ENCODE results near the gene FOXS1.
"Not testable (repeated sequence)": the region's sequence is repeated elsewhere in the genome, so short reads cannot be mapped to it uniquely, and the experiment has no call there.

The FOXS1 gene

DNA sequence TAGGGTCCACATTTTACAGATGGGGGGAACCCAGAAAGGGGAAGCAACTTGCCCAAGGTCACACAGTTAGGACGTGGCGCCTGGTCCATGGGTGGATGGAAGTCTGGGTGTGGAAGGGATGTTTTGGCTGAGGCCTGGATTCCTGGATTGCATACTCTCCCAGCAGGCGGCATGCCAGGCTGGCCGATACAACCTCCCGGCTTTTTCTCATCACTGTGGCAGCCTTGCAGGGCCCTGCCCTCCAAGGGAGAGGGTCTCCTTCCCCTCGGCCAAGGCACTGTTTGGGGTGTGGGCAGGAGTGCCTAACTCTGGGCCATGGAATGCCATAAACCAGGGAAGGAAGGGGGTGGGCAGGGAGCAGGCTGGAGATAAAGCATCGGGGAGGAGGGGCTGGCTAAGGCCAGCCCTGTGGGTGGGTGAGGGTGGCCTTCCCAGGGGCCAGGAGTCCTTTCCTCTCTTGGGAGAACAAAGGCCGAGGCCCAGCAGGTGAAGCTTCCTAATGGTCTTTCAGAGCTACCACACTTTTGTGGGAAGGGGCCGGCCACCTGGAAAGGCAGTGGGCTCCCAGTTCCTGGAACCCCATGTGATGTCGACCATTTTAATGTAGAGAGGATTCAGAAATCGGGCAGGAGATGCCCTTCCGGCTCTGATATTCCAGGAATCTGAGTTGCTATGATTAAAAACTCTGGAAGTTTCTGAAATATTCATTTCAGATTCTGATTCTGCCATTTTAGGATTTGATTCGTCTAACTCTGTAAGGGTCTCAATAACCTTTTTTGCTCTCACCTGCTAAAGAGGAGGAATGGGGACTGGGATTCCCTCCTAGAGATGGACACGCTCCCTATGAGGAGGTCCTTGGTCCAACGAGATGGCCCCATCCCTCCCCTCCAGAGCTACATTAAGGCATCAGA, 4.2 kb downstream of the FOXS1 start:
- no peak for DNase-seq (ENCODE audit: low read depth in 2 of 2)

DNA sequence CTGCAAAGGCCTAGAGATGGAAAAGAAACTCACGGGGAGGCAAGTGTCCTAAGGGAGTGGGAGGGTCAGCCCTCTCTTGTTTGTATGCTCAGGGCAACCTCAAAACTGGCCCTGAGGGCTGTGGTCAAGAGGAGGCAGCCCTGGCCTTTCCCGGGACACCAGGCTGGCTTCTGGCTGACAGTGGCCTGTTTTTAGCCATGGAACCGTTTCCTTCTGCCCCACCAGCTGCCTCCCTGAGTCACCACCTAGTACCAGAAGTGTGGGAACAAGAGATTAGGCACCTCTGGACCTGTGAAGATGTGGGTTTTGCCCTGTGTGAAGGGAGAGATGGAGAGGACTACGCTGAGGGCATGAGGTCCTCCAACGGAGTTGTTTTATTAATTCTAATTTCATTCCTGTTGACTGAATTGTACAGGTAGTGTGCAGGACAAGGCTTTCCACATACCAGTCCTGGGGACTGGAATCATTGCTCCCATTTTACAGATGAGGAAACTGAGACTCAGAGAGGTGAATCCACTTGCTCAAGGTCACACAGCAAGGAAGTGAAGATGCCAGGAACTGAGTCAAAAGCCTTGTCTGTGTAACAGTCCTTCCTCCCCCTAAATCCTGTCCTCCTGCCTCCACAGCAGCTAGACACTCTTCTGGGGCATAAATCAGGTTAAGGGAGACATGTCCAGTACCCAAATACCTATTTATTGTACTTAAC, 5.5 kb downstream of the FOXS1 start:
- no peak for DNase-seq (ENCODE audit: low read depth in 2 of 2)

DNA sequence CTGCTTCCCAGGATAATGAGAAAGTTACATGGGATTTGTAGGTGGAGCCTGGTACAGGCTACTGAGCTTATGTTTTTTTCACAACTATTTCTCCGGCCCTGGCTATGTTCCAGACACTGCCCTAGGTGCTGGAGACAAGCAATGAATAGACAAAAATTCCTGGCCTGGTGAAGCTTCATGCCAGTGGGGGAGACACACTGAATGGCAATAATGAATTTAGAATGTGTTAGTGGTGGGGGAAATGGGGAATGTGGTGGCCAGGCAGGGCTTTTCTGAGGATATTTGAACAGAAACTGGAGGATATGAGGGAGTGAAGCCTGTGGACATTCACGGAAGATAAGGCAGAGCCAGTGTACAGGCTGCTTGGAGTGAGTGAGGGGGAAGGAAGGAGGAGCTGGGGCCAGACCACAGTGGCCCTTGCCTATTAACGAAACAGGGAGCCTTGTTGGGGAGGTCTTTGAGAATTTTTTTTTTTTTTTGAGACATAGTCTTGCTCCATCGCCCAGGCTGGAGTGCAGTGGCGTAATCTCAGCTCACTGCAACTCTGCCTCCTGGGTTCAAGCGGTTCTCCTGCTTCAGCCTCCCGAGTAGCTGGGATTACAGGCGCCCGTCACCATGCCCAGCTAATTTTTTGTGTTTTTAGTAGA, 6.6 kb downstream of the FOXS1 start:
- DNase-seq (ENCODE audit: low read depth in 2 of 2): no peak

DNA sequence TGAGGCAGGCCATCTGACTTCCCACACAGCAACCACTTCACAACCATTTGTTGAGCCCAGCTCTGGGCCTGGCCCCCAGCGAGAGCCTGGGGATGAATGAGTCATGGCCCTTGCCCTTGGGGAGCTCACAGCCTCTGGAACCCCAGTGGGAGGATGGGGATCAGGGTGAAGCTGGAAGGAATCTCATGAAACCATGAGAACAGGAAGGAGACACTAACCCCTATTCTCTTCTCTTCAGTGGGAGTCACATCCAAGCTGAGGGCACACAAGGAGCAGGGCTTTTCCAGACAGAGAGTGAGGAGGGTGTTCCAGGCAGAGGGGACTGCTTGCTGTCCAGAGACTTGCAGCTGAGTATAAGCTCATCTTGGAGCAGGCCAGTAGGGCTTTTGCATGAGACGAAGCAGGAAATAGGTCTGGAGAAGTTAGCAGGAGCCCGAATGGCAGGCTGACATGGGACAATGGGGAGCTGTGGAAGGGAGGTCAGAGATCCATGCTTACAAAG, 7.5 kb downstream of the FOXS1 start:
- DNase-seq (ENCODE audit: low read depth in 2 of 2): no peak

DNA sequence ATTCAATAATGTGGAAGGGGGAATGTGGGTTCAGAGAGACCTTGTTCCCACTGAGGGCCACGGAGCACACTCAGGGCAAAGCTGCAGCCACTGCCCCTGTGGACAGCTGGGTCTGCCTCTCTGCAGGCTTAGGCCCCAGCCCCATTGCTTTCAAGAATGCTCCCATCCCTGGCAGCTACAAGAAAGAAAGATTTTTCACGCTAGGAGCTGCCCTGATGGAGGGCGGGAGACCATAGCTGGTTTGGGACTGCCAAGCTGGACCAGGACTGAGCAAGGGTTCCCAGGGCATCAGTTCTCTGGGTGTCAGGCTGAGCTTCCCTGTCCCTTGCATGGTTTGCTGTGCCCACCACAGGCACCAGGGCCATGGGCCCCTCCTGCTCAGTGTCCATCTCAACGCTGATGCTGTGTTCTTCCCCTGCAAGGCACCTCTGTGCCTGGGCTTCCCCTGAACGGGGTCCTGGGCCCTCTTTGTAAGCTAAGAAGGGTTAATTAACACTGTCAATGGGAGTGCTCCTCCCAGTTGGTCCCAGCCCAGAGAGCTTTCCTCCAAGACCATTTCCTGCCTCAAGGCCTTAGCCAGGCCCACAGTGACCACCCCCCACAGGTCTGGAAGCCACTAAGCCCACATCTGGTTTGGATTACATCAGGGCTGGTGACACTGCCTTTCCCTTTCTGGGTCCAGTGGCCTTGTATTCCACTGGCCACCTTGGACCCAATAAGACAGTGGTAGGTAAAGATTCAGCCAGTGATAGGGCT, 8.4 kb downstream of the FOXS1 start:
- no peak for DNase-seq (ENCODE audit: low read depth in 2 of 2)

DNA sequence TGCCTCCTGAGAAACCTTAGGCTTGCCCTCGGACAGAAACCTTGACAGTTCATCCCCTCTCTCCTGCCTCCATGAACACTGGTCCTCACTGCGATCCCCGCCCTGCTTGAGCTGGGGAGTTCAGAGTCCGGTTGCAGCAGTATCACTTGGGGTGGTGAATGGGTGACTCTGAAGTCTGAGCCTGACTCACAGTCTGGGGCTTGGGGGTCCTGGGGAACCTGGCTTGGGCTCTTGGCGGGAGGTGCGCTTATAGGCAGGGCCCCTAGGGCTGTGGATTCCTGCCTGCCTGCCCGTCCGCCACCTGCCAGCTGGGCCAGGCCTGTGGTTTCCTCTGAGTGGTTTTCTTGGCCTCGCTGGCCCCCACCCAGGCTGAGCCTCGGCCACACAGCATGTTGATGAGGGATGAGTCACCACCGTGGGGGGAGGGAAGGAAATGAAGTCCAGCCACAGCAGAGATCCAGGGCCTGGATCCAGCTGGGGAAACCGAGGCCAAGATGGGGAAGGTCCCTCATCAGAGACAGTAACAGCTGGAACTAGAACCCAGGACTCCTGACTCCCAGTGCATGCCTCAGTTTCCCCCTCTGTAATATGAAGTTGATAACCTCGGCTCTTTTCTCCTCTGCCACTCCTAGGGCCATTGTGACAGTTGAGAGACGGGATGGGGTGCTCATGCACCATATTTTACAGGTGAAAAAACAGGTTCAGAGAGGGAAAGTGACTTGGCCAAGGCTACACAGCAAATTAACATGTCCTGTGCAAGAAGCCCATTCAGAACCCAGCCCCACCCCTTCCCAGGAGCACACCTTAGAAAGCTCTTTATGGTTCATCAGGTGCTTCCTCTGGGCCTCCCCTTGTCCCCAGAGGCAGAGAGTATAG, 9.2 kb downstream of the FOXS1 start:
- DNase-seq (ENCODE audit: low read depth in 2 of 2): no peak

DNA sequence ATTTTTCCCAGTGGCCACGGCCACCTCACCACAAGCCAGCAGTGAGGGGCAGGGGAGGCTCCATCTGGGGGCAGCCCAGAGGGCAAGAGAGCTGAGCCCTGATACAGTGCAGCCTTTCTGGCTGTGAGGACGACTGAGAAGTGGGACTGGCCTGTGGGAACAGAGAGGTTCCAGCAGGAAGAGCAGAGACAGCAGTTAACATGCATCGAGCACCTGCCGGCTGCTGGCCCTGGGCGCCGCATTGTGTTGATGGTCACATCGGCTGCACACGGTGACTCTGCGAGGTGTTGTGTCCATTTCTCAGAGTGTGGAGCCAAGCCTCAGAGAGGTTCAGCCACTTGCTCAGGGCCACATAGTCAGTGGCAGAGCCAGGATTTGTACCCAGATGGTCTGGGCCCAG, 9.8 kb downstream of the FOXS1 start:
- DNase-seq (ENCODE audit: low read depth in 2 of 2): no peak

GRCh38 chr20:31833931-31834521, 11.4 kb downstream of the FOXS1 start:
- no peak for DNase-seq (ENCODE audit: low read depth in 2 of 2)

- peak; percentile 12 to 46 for DNase-seq (ENCODE audit: low read depth in 2 of 2)
Observed at GRCh38 chr20:31833130-31833930, 12.1 kb downstream of the FOXS1 start.

DNA sequence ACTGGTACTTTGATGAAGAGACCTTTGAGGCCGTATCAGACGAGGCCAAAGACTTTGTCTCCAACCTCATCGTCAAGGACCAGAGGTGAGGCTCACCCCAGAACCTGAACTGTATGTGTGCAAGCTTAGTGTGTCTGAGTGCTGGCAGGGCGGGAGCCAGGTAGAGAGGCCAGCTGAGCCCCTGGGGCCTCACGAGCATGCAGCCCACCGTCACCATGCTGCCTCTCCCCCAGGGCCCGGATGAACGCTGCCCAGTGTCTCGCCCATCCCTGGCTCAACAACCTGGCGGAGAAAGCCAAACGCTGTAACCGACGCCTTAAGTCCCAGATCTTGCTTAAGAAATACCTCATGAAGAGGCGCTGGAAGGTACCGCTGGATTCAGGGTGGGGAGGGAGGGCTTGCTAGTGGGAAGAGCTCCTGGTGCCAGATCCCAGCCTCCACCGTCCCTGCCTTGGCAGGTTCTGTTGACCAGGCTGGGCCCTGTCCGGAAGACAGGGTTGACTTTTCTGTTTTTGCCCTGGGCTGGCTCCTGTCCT, 13.6 kb downstream of the FOXS1 start:
- DNase-seq (ENCODE audit: low read depth in 2 of 2): no peak

- DNase-seq (ENCODE audit: low read depth in 2 of 2): no peak
Observed at GRCh38 chr20:31831211-31831610, 14.2 kb downstream of the FOXS1 start.

DNA sequence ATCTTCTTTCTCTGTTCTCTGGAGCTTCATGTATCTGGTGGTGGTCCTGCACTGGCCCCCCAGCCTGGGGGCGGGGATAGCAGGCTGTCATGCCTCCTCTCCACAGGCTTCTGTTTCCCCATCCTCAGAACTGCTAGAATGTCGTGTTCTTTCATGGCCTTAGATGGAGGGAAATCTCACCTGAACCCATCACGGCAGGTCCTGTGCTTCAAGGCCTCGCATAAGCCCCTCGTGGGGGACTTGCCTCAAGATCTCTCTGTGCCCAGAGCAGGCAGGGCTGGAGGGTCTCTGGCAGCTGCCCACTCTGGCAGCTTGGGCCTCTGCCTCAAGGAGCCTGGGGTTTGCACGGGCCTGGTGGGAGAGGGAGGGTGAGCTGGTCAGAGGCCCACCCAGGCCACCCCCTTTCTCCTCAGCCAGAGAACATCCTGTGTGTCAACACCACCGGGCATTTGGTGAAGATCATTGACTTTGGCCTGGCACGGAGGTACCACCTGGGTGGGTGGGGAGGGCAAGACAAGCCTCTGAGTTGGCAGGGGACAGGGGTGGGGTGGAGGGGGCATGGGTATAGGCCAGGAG, 14.9 kb downstream of the FOXS1 start:
- no peak for DNase-seq (ENCODE audit: low read depth in 2 of 2)

- DNase-seq (ENCODE audit: low read depth in 2 of 2): no peak
Observed at GRCh38 chr20:31829731-31830130, 15.7 kb downstream of the FOXS1 start.

DNA sequence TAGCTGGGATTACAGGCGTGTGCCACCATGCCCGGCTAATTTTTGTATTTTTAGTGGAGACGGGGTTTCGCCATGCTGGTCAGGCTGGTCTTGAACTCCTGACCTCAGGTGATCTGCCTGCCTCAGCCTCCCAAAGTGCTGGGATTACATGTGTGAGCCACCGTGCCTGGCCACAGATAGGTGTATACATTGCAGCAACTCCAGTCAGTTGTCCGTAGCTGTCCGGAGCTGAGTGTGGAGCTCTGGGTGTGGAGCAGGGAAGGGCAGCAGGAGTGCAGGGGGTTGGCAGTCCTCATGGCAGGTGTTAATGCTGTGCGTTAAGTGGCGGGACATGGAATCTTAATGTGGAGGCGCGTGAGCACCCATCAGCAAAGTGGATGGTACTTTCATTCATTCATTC, 17.4 kb downstream of the FOXS1 start:
- not testable (repeated sequence) for DNase-seq (ENCODE audit: low read depth in 2 of 2)

GRCh38 chr20:31827059-31827458, 18.3 kb downstream of the FOXS1 start:
- no peak for DNase-seq (ENCODE audit: low read depth in 2 of 2)

DNA sequence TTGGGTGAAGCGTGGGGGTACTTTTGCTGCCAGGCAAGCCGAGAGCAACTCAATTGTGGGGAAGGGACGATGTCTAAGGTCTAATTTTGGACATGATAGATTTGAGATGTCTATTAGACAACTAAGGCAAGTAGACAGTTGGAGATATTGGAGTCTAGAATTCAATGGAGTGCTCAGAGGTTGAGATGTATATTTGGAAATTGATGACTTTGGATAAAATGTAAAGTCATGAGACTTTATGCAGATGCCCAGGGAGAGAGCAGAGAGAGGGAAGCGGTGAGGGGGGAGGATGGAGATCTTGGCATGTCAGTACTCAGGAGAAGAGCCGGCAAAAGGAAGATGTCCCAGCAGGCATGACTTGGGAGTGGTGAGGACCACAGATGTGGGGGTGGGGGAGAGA, 19.3 kb downstream of the FOXS1 start:
- no peak for DNase-seq (ENCODE audit: low read depth in 2 of 2)

DNA sequence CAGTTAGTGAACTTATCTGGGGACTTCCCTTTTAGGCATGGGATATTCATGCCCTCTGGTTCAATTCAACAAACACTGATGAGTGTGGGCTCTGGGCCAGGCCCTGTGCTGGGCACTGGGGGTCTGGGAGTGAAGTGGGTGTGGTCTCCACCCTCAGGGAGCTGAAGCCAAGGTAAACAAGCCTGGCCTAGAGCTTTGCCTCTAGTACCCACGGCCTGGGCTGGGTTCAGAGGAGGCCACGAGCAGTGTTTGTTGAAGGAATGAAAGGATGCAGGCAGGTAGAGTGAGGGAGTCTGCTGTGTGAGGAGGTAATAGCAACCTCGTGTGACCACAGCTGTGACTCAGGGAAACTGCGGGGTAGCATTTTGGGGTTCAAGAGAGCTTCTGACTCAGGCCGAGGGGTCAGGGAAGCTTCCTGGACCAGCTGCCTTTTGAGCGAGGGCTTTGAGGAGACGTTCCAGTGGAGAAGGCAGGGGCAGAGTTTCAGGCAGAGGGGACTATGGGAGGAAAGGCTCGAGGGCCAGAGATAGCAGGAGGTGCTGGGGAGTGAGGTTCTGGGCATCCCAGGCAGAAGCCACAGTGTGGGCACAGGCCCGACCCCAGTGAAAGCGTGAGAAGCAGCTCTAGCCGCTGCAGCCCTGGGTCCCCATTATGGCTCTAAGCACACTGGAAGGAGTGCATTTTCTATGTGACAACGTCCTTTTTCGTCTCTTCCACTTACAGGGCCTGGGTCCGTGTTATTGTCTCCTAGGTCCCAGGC, 20.7 kb downstream of the FOXS1 start:
- DNase-seq (ENCODE audit: low read depth in 2 of 2): no peak

DNA sequence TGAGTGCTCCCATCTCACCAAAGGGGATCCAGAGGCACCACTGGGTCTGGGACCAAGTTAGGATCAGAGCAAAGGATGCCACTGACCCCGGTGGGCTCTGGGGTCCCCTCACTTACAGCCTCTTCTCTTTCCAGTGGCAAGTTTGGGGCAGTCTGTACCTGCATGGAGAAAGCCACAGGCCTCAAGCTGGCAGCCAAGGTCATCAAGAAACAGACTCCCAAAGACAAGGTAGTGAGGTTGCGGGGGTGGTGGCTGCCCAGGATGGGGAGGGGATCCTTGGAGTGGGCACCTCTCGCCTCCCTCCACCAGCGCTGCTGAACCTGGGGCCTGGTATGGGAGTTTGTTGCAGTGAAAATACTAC, 21.3 kb downstream of the FOXS1 start:
- DNase-seq (ENCODE audit: low read depth in 2 of 2): no peak
